Activated T-helper 1 cell treated with Interleukin-2 at 50 U/mL for 16 hours (primary cell): ENCODE measurements around the gene CAMTA2.
"Not testable (repeated sequence)": the region's sequence is repeated elsewhere in the genome, so short reads cannot be mapped to it uniquely, and the experiment has no call there.

ENCODE experiments used
- DNase-seq: peaks from one replicate; pipeline ENCODE4 v3.0.0-alpha.2; 2020; ENCODE audit warnings: low read depth

Gene CAMTA2, protein sequence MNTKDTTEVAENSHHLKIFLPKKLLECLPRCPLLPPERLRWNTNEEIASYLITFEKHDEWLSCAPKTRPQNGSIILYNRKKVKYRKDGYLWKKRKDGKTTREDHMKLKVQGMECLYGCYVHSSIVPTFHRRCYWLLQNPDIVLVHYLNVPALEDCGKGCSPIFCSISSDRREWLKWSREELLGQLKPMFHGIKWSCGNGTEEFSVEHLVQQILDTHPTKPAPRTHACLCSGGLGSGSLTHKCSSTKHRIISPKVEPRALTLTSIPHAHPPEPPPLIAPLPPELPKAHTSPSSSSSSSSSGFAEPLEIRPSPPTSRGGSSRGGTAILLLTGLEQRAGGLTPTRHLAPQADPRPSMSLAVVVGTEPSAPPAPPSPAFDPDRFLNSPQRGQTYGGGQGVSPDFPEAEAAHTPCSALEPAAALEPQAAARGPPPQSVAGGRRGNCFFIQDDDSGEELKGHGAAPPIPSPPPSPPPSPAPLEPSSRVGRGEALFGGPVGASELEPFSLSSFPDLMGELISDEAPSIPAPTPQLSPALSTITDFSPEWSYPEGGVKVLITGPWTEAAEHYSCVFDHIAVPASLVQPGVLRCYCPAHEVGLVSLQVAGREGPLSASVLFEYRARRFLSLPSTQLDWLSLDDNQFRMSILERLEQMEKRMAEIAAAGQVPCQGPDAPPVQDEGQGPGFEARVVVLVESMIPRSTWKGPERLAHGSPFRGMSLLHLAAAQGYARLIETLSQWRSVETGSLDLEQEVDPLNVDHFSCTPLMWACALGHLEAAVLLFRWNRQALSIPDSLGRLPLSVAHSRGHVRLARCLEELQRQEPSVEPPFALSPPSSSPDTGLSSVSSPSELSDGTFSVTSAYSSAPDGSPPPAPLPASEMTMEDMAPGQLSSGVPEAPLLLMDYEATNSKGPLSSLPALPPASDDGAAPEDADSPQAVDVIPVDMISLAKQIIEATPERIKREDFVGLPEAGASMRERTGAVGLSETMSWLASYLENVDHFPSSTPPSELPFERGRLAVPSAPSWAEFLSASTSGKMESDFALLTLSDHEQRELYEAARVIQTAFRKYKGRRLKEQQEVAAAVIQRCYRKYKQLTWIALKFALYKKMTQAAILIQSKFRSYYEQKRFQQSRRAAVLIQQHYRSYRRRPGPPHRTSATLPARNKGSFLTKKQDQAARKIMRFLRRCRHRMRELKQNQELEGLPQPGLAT

DNA sequence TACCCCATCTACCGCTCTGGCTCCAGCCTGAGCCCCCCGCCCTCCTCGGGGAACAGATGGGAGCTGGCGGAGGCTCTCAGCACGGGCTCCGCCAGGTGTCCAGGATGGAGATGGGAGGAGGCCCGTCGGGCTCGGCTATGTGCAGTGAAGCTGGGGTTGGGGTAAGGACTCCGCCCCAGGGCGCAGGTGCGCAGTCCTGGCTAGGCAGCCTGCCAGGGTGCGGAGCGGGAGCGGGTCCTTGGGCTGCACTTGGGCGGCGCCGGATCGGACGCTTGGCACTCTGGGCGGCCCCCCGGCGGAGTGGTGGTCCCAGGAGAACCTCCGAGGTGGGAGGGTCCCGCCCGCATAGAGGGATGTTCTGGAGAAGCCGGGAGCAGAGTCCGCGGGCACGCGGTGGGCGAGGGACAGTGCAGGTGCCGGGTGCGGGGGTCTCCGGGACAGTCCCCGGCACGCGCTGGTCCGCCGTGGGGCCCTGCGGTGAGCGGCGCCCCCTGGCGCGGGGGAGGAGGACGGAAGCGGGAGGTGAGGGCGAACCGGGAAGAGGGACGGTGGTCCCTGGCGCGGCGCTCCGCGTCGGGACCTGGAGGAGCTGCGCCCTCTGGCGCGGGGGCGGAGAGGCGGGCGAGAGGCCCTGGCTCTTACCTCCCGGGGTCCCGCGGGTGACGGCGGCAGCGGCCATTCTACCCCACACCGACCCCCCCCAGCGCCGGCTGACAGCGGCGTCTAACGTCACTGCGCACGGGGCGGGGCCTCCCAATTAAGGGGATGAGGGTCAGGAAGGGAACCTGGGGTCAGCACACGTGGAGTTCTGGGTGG lies at the start of gene CAMTA2:
TSS of gene CAMTA2 (minus strand) at position 725 of the 816 bp plus-strand sequence. CDS start 1,453 bp downstream, outside the sequence.
- DNase-seq = peak; percentile 81

DNA sequence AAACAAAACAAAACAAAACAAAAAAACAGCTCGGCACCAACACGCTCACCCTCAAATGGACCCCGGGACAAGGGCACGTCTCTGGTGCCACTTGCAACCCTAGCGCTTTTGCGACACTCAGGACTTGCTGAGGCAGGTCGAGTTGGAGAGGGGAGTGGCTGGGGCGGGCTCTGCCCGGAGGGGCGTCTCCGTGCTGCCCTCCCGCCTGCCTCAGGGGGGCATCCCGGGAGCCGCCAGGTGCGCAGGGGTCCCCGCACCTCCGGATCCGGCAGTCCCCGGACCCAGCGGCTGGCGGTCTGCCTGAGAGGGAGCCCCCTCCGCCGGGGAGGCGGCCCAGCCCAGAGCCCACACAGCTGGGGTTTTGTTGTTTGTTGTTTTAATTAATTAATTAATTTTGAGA lies 47.8 kb upstream of the CAMTA2 start, which contains the start of gene SLC52A1:
TSS of gene SLC52A1 (minus strand) at position 112 of the 400 bp plus-strand sequence. CDS start 820 bp downstream, outside the sequence.
- no peak for DNase-seq

- DNase-seq = no peak
Measured at GRCh38 chr17:5034651-5035050, 47.2 kb upstream of the CAMTA2 start.

GRCh38 chr17:5034063-5034462 lies 46.6 kb upstream of the CAMTA2 start:
- DNase-seq = no peak

GRCh38 chr17:5033352-5034015 lies 46.0 kb upstream of the CAMTA2 start:
- DNase-seq = no peak

DNA sequence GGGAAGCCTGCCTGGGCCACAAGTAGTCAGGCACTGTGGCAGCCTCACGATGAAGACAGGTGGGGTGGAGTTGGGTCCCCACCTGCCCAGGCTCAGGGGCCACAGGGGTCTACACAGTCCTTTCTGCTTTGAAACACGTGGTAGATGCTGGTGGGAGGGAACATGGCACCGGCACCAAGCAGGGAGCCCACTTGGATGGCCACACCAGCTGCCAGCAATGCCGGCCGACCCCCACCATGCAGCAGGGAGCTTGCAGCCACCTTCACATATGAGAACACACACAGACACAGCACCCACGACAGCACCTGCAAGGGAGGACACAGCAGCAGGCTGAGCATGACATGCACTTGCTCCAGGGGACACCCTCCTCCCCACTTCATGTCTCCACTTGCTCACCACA lies 45.4 kb upstream of the CAMTA2 start:
- DNase-seq = no peak

- DNase-seq = peak; percentile 71
Measured at GRCh38 chr17:5031365-5032082, 44.0 kb upstream of the CAMTA2 start.

- DNase-seq = not testable (repeated sequence)
Measured at GRCh38 chr17:5030168-5030567, 42.7 kb upstream of the CAMTA2 start.

DNA sequence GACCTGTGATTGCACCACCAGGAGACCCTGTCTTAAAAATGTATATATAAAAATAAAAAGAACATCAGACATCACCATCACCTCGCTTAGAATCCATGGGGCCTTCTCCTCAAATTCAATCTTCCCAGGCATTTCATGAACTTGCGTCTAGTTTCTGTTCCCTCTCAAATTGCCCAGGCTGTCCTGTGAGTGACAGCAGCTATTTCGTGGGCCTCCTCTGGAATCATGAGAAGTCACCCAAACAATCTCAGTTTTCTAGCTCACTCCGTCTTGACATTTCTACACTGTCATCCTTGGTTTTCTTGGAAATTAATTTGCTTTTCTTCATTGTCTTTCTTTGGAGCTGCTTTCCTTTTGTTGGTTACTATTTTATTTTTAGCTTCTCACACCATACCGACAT lies 40.4 kb upstream of the CAMTA2 start:
- no peak for DNase-seq

GRCh38 chr17:5027299-5027698 lies 39.8 kb upstream of the CAMTA2 start:
- no peak for DNase-seq

DNA sequence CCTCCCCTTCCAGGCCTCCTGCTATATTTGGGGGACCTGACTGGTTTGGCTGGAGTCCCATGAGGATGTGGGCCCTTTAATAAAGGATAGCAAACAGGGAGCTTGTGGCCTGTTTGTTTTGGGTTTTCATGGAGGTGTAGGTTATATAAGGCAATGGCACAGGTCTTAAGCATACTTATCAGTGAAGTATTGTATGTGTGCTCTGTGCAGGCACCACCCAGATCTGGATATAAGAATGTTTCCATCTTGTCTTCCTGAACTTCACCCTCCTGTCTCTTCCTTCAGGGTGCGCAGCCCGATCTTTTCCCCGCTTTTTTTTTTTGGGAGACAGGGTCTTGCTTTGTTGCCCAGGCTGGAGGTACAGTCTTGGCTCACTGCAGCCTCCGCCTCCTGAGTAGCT lies 37.1 kb upstream of the CAMTA2 start:
- DNase-seq = no peak

- DNase-seq = no peak
Measured at GRCh38 chr17:5023588-5024147, 36.2 kb upstream of the CAMTA2 start.

DNA sequence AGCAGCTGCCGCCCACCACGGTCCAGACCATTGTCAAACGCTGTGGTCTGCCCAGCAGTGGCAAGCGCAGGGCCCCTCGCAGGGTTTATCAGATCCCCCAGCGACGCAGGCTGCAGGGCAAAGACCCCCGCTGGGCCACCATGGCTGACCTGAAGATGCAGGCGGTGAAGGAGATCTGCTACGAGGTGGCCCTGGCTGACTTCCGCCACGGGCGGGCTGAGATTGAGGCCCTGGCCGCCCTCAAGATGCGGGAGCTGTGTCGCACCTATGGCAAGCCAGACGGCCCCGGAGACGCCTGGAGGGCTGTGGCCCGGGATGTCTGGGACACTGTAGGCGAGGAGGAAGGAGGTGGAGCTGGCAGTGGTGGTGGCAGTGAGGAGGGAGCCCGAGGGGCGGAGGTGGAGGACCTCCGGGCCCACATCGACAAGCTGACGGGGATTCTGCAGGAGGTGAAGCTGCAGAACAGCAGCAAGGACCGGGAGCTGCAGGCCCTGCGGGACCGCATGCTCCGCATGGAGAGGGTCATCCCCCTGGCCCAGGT lies 34.8 kb upstream of the CAMTA2 start:
- DNase-seq = no peak

- no peak for DNase-seq
Measured at GRCh38 chr17:5020502-5021023, 33.1 kb upstream of the CAMTA2 start.

DNA sequence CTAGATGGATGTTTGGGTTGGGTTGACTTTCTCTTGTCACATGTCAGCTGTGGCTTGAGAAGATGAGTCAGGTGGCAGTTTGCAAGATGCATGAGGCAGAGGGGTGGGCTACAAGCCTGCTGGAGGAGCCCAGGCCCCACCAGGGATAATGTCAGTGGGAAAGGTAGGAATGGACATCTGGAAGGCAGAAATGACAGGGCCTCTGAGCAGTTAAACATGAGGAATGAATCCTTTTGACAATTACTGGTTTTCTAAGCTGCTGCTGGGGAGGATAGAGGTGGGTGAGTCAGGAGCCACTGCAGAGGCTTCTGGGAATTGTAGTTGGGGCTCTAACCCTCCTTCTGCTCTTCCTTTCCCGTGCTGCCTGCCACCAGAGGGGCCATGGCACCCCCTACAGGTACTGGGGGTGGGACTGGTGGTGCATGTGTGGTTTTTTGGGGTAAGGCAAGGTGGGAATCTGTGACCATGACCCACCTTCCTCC lies 32.0 kb upstream of the CAMTA2 start:
- peak; percentile 14 for DNase-seq

GRCh38 chr17:5014357-5014756 lies 26.9 kb upstream of the CAMTA2 start:
- no peak for DNase-seq

DNA sequence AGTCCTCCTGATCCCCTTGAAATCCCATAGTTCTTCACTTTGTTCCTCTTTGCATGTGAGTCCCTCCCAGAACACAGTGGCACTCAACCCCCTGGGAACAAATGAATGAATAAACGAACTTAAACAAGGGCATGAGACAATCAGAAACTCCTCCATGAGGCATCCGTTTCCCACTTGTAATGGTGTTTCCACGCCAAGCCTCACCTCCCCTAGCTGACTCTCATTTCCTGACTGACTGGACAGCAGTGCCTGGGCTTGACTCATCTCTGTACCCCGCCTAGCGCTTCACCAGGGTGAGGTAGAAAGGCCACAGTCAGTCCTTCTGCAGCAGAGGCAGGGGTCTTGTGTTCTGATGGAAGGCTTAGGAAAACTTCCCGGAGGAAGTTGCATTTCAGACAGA lies 24.5 kb upstream of the CAMTA2 start:
- DNase-seq = no peak

- no peak for DNase-seq
Measured at GRCh38 chr17:5003214-5003867, 15.9 kb upstream of the CAMTA2 start.
